GM23338 (cell line): ENCODE measurements around the gene ITPR3. TPM values are rescaled to one million over a fixed set of nuclear protein-coding genes. Genes with fewer than 3 reads are reported as not detected.

Experiments
- ATAC-seq: fragments of 200-7000 bp; cut with Tn5 transposase; 3 replicates; pipeline ENCODE4 v1.9.1; 2020
- DNase-seq: peaks from one replicate; pipeline ENCODE4 v3.0.0-alpha.2; 2015; ENCODE audit warnings: low spot score
- H2AFZ ChIP-seq: fragments of 200-600 bp; sonication (generic); 2 replicates; pipeline ENCODE4 v1.8.0; 2016; ENCODE audit warnings: antibody characterized with exemption, mild to moderate bottlenecking, moderate library complexity
- H3F3A ChIP-seq: fragments of 200-600 bp; sonication (generic); replicated peaks from 2 replicates; pipeline ENCODE4 v1.8.0; 2017; ENCODE audit warnings: antibody characterized with exemption, mixed run types, low read depth
- H3K27ac ChIP-seq: fragments of 200-600 bp; sonication (generic); 2 replicates; pipeline ENCODE4 v1.6.1; 2016; ENCODE audit warnings: low read depth
- H3K27me3 ChIP-seq: fragments of 200-600 bp; sonication (generic); 2 replicates; pipeline ENCODE4 v1.8.0; 2016; ENCODE audit warnings: mild to moderate bottlenecking, mixed run types, moderate library complexity; ENCODE audit not compliant: insufficient read depth
- H3K36me3 ChIP-seq: fragments of 200-600 bp; sonication (generic); 2 replicates; pipeline ENCODE4 v1.8.0; 2016; ENCODE audit warnings: mild to moderate bottlenecking; ENCODE audit not compliant: insufficient read depth
- H3K4me1 ChIP-seq: fragments of 200-600 bp; sonication (generic); 2 replicates; pipeline ENCODE4 v1.8.0; 2016; ENCODE audit warnings: mild to moderate bottlenecking, moderate library complexity; ENCODE audit not compliant: insufficient read depth
- H3K4me2 ChIP-seq: fragments of 200-600 bp; sonication (generic); 2 replicates; pipeline ENCODE4 v1.7.1; 2017; ENCODE audit warnings: mixed run types
- H3K4me3 ChIP-seq: fragments of 200-600 bp; sonication (generic); 2 replicates; pipeline ENCODE4 v1.6.1; 2016; ENCODE audit warnings: mixed run types
- H3K79me2 ChIP-seq: fragments of 200-600 bp; sonication (generic); replicated peaks from 2 replicates; pipeline ENCODE4 v1.8.0; 2017; ENCODE audit warnings: mild to moderate bottlenecking; ENCODE audit not compliant: insufficient read depth
- H3K9me2 ChIP-seq: fragments of 200-600 bp; sonication (generic); 2 replicates; pipeline ENCODE4 v1.8.0; 2017; ENCODE audit not compliant: insufficient read depth
- H4K20me1 ChIP-seq: fragments of 200-600 bp; sonication (generic); replicated peaks from 2 replicates; pipeline ENCODE4 v1.8.0; 2017; ENCODE audit warnings: mild to moderate bottlenecking; ENCODE audit not compliant: insufficient read depth
- H3K27ac Mint-ChIP-seq: 2 replicates; pipeline ENCODE4 v1.8.0; 2020; ENCODE audit warnings: inconsistent platforms, mild to moderate bottlenecking, moderate library complexity, mixed read lengths
- H3K27me3 Mint-ChIP-seq: 3 replicates; pipeline ENCODE4 v1.8.0; 2022; ENCODE audit warnings: low read depth, mild to moderate bottlenecking, moderate library complexity, mixed read lengths, inconsistent platforms; ENCODE audit not compliant: insufficient read depth, poor library complexity
- H3K36me3 Mint-ChIP-seq: 3 replicates; pipeline ENCODE4 v1.8.0; 2021; ENCODE audit warnings: low read depth, mild to moderate bottlenecking, inconsistent platforms, moderate library complexity, mixed read lengths
- H3K4me1 Mint-ChIP-seq: 3 replicates; pipeline ENCODE4 v1.8.0; 2020; ENCODE audit warnings: mild to moderate bottlenecking, inconsistent platforms, mixed read lengths
- H3K4me3 Mint-ChIP-seq: 3 replicates; pipeline ENCODE4 v1.8.0; 2021; ENCODE audit warnings: moderate library complexity, mild to moderate bottlenecking, inconsistent platforms, mixed read lengths
- H3K9me3 Mint-ChIP-seq: 3 replicates; pipeline ENCODE4 v1.8.0; 2020; ENCODE audit warnings: moderate library complexity, mild to moderate bottlenecking, inconsistent platforms, mixed read lengths
- CREB1 ChIP-seq: fragments of 250-450 bp; sonication (Bioruptor Pico); IDR thresholded peaks from 2 replicates; pipeline ENCODE4 v1.5.0; 2020; ENCODE audit warnings: low read depth, mild to moderate bottlenecking, moderate library complexity
- CTCF ChIP-seq, 2 experiments: fragments of 200-600 bp in 1 of 2; sonication (generic) in 1 of 2; conservative IDR thresholded peaks; 2 replicates each; pipeline versions ENCODE4 v1.5.1 to v1.6.1; 2016 to 2017; ENCODE audit warnings: antibody characterized with exemption in 2 of 2, low read depth in 2 of 2, mild to moderate bottlenecking in 2 of 2, moderate library complexity in 1 of 2
- EZH2phosphoT487 ChIP-seq: fragments of 200-600 bp; sonication (generic); IDR thresholded peaks from one replicate; pipeline ENCODE4 v1.8.1; 2018; ENCODE audit warnings: antibody characterized with exemption; ENCODE audit not compliant: unreplicated experiment
- REST ChIP-seq: IDR thresholded peaks from one replicate; pipeline ENCODE4 v1.6.1; 2018; ENCODE audit warnings: antibody characterized with exemption; ENCODE audit not compliant: unreplicated experiment
- STAT1 ChIP-seq: IDR thresholded peaks from one replicate; pipeline ENCODE4 v1.6.1; 2016; ENCODE audit warnings: antibody characterized with exemption; ENCODE audit not compliant: unreplicated experiment
- ZNF114 ChIP-seq: fragments of 250-450 bp; sonication (Bioruptor Pico); IDR thresholded peaks from 2 replicates; pipeline ENCODE4 v1.5.0; 2020; ENCODE audit warnings: mild to moderate bottlenecking, moderate library complexity
- ZNF331 ChIP-seq: fragments of 250-450 bp; sonication (Bioruptor Pico); IDR thresholded peaks from 2 replicates; pipeline ENCODE4 v1.5.0; 2020; ENCODE audit warnings: low read depth, mild to moderate bottlenecking, moderate library complexity
- polyA plus RNA-seq: library from polyadenylated mRNA; unstranded; fragments of >200 nt; fragmentation: Nextera tagmentation; extraction: Ambion mirVana; gene quantifications from 2 replicates; pipeline ENCODE4 v1.2.1, GENCODE V29; 2016
- total RNA-seq: library from RNA; depleted of rRNA; stranded (reverse); fragments of >200 nt; shearing (Covaris generic); gene quantifications from 2 replicates; pipeline ENCODE4 v1.2.3, GENCODE V29; 2014
- TF ChIP-seq, protein P1 (sequence below): fragments of 250-450 bp; sonication (Bioruptor Pico); IDR thresholded peaks from 2 replicates; pipeline ENCODE4 v1.5.0; 2020; ENCODE audit warnings: mild to moderate bottlenecking, moderate library complexity

Gene ITPR3
- total and polyA plus RNA-seq, 2 experiments from 2014 or later: 7.3 to 31.9 TPM

- TF ChIP-seq CTCF (conservative IDR thresholded peaks at IDR 0.05; ENCODE audit: low read depth in 2 of 2): no peak
- no peak for TF ChIP-seq ZNF114 (CRISPR knock-in tag)
- no peak for TF ChIP-seq STAT1
Observed at GRCh38 chr6:33726696-33727095, 105.6 kb downstream of the ITPR3 start (continued).

GRCh38 chr6:33727126-33727525 lies 106.0 kb downstream of the ITPR3 start:
- no peak overlapping the region for H3K4me3 Mint-ChIP-seq
- Histone ChIP-seq H3K4me3 (no peak overlapping the region), H4K20me1 (no peaks in the 10 kb centered on the region), H3K27me3 (no peaks in the 10 kb centered on the region), H3F3A (no peaks in the 10 kb centered on the region), H3K4me2 (no peak overlapping the region), H3K9me2 (no peaks in the 10 kb centered on the region), H3K79me2 (no peaks in the 10 kb centered on the region), H3K36me3 (no peaks in the 10 kb centered on the region), H3K4me1 (no peaks in the 10 kb centered on the region), H3K27ac (no peak overlapping the region), H2AFZ (no peak overlapping the region)
- peaks cover 24% of the 10 kb centered on the region for H3K4me1 Mint-ChIP-seq
- ATAC-seq: no peak
- peaks cover 12% of the 10 kb centered on the region for H3K27me3 Mint-ChIP-seq
- TF ChIP-seq, protein P1, sequence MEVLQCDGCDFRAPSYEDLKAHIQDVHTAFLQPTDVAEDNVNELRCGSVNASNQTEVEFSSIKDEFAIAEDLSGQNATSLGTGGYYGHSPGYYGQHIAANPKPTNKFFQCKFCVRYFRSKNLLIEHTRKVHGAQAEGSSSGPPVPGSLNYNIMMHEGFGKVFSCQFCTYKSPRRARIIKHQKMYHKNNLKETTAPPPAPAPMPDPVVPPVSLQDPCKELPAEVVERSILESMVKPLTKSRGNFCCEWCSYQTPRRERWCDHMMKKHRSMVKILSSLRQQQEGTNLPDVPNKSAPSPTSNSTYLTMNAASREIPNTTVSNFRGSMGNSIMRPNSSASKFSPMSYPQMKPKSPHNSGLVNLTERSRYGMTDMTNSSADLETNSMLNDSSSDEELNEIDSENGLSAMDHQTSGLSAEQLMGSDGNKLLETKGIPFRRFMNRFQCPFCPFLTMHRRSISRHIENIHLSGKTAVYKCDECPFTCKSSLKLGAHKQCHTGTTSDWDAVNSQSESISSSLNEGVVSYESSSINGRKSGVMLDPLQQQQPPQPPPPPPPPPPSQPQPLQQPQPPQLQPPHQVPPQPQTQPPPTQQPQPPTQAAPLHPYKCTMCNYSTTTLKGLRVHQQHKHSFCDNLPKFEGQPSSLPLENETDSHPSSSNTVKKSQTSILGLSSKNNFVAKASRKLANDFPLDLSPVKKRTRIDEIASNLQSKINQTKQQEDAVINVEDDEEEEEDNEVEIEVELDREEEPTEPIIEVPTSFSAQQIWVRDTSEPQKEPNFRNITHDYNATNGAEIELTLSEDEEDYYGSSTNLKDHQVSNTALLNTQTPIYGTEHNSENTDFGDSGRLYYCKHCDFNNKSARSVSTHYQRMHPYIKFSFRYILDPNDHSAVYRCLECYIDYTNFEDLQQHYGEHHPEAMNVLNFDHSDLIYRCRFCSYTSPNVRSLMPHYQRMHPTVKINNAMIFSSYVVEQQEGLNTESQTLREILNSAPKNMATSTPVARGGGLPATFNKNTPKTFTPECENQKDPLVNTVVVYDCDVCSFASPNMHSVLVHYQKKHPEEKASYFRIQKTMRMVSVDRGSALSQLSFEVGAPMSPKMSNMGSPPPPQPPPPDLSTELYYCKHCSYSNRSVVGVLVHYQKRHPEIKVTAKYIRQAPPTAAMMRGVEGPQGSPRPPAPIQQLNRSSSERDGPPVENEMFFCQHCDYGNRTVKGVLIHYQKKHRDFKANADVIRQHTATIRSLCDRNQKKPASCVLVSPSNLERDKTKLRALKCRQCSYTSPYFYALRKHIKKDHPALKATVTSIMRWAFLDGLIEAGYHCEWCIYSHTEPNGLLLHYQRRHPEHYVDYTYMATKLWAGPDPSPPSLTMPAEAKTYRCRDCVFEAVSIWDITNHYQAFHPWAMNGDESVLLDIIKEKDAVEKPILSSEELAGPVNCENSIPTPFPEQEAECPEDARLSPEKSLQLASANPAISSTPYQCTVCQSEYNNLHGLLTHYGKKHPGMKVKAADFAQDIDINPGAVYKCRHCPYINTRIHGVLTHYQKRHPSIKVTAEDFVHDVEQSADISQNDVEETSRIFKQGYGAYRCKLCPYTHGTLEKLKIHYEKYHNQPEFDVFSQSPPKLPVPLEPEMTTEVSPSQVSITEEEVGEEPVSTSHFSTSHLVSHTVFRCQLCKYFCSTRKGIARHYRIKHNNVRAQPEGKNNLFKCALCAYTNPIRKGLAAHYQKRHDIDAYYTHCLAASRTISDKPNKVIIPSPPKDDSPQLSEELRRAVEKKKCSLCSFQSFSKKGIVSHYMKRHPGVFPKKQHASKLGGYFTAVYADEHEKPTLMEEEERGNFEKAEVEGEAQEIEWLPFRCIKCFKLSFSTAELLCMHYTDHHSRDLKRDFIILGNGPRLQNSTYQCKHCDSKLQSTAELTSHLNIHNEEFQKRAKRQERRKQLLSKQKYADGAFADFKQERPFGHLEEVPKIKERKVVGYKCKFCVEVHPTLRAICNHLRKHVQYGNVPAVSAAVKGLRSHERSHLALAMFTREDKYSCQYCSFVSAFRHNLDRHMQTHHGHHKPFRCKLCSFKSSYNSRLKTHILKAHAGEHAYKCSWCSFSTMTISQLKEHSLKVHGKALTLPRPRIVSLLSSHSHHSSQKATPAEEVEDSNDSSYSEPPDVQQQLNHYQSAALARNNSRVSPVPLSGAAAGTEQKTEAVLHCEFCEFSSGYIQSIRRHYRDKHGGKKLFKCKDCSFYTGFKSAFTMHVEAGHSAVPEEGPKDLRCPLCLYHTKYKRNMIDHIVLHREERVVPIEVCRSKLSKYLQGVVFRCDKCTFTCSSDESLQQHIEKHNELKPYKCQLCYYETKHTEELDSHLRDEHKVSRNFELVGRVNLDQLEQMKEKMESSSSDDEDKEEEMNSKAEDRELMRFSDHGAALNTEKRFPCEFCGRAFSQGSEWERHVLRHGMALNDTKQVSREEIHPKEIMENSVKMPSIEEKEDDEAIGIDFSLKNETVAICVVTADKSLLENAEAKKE: no peak
- TF ChIP-seq EZH2phosphoT487: no peak
- TF ChIP-seq CREB1 (CRISPR knock-in tag): no peak
- TF ChIP-seq ZNF331 (CRISPR knock-in tag): no peak
- no peak for TF ChIP-seq REST
- TF ChIP-seq STAT1: no peak
- DNase-seq: no peak
- H3K36me3 Mint-ChIP-seq: no peaks in the 10 kb centered on the region
- H3K9me3 Mint-ChIP-seq: no peaks in the 10 kb centered on the region
- no peak overlapping the region for H3K27ac Mint-ChIP-seq
